SU-DHL-6 (cell line): ENCODE data around the gene MCM9.

Source experiments
- CTCF ChIP-seq: fragments of 200-600 bp; sonication (generic); IDR thresholded peaks from one replicate; pipeline ENCODE4 v1.5.1; 2017; ENCODE audit warnings: antibody characterized with exemption, mild to moderate bottlenecking, low read length, moderate library complexity; ENCODE audit not compliant: insufficient read depth, poor library complexity, severe bottlenecking
- EZH2phosphoT487 ChIP-seq: fragments of 200-600 bp; sonication (generic), shearing (Covaris generic); conservative IDR thresholded peaks from 2 replicates; pipeline ENCODE4 v1.6.1; 2018; ENCODE audit warnings: mild to moderate bottlenecking, antibody characterized with exemption, low read length, moderate library complexity, mixed read lengths

- TF ChIP-seq CTCF, result no peak
- no peak for TF ChIP-seq EZH2phosphoT487
Observed at GRCh38 chr6:118981884-118982574, 47.1 kb upstream of the MCM9 start.
